Measurements from ENCODE around the gene CYP2A7.
A peak's percentile ranks its signal among the peaks of the same experiment; 100 is the strongest.
"Not testable (repeated sequence)": the region's sequence is repeated elsewhere in the genome, so short reads cannot be mapped to it uniquely, and the experiment has no call there.

The CYP2A7 gene

DNA sequence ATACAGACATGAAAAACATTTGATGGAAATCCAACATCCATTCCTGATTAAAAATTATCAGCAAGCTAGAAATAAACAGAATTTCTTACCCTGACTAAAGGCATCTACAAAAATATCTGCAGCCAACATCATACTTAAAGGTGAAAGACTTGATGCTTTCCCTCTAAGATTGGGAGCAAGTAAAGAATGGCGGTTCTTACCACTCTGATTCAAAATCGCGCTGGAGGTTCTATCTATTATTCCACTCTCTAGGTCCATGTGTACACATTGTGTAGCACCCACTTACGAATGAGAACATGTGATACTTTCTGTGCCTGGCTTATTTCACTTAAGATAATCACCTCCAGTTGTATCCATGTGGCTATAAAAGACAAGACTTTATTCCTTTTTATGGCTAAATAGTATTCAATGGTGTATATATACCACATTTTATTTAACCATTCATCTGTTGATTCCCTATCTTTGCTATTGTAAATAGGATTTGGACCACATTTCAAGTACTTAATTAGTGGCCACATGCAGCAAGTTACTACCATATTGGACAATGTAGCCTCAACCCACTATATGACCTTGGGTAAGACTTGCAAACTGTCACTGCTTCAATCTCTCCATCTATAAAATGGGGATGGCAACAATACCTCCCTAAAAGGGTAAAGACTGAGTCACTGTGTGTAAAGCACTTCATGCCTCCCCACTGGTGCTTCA is 38.4 kb upstream of the CYP2A7 start:
- no peak for DNase-seq (ENCODE audit: low read depth)
- TF ChIP-seq, protein P1, sequence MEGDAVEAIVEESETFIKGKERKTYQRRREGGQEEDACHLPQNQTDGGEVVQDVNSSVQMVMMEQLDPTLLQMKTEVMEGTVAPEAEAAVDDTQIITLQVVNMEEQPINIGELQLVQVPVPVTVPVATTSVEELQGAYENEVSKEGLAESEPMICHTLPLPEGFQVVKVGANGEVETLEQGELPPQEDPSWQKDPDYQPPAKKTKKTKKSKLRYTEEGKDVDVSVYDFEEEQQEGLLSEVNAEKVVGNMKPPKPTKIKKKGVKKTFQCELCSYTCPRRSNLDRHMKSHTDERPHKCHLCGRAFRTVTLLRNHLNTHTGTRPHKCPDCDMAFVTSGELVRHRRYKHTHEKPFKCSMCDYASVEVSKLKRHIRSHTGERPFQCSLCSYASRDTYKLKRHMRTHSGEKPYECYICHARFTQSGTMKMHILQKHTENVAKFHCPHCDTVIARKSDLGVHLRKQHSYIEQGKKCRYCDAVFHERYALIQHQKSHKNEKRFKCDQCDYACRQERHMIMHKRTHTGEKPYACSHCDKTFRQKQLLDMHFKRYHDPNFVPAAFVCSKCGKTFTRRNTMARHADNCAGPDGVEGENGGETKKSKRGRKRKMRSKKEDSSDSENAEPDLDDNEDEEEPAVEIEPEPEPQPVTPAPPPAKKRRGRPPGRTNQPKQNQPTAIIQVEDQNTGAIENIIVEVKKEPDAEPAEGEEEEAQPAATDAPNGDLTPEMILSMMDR (IDR thresholded peaks at IDR 0.05; ENCODE audit: control insufficient read depth, extremely low read depth, insufficient read depth), result no peak
- no peak overlapping the region for H3K4me3 ChIP-seq (ENCODE audit: low read depth, low read length)

DNA sequence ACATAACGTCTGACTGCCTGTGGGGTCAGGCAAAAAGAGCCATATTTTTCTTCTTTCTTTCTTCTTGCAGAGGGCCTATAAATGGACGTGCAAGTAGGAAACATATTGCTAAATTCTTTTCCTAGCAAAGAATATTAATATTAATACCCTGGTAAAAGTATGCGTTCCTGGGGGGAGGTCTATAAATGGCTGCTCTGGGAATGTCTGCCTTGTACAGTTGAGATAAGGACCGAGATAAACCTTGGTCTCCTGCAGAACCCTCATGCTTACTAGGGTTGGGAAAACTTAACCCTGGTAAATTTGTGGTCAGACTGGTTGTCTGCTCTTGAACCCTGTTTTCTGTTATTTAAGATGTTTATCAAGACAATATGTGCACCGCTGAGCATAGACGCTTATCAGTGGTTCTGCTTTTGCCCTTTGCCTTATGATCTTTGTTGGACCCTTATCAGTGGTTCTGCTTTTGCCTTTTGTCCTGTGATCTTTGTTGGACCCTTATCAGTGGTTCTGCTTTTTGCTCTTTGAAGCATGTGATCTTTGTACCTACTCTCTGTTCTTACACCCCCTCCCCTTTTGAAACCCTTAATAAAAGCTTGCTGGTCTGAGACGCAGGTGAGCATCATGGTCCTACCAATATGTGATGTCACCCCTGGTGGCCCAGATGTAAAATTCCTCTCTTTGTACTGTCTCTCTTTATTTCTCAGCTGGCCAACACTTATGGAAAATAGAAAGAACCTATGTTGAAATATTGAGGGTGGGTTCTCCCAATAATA is 37.7 kb upstream of the CYP2A7 start:
- H3K4me3 ChIP-seq (ENCODE audit: low read depth, low read length); DNase-seq (ENCODE audit: low read depth): not testable (repeated sequence)

DNA sequence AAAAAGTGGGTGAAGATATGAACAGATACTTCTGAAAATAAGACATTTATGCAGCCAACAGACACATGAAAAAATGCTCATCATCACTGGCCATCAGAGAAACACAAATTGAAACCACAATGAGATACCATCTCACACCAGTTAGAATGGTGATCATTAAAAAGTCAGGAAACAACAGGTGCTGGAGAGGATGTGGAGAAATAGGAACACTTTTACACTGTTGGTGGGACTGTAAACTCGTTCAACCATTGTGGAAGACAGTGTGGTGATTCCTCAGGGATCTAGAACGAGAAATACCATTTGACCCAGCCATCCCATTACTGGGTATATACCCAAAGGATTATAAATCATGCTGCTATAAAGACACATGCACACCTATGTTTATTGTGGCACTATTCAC is 36.3 kb upstream of the CYP2A7 start:
- not testable (repeated sequence) for DNase-seq (ENCODE audit: low read depth); H3K4me3 ChIP-seq (ENCODE audit: low read depth, low read length)

DNA sequence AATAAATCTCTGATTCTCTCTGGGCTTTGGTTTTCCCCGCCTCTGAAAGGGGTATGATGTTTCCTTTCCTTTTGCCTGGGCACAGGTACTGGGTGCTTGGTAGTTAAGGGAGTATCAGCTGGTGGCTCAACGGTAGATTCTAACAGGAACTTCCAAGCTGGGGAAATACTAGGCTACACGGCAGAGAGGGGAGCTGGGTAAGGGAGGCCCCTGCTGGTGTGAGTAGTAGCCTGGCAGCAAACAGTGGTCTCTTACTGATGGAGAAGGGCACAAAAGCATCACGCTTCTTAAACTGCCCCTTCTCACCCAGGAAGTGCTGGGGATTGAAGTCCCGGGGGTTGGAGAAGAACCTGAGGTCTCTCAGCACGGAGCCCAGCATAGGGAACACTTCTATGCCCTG is 26.9 kb upstream of the CYP2A7 start:
- no peak for DNase-seq (ENCODE audit: low read depth)
- TF ChIP-seq, protein P1 (IDR thresholded peaks at IDR 0.05; ENCODE audit: control insufficient read depth, extremely low read depth, insufficient read depth), result peak; percentile 31; the same call in 1 of the 2 replicates
- H3K4me3 ChIP-seq (ENCODE audit: low read depth, low read length), result no peak overlapping the region

DNA sequence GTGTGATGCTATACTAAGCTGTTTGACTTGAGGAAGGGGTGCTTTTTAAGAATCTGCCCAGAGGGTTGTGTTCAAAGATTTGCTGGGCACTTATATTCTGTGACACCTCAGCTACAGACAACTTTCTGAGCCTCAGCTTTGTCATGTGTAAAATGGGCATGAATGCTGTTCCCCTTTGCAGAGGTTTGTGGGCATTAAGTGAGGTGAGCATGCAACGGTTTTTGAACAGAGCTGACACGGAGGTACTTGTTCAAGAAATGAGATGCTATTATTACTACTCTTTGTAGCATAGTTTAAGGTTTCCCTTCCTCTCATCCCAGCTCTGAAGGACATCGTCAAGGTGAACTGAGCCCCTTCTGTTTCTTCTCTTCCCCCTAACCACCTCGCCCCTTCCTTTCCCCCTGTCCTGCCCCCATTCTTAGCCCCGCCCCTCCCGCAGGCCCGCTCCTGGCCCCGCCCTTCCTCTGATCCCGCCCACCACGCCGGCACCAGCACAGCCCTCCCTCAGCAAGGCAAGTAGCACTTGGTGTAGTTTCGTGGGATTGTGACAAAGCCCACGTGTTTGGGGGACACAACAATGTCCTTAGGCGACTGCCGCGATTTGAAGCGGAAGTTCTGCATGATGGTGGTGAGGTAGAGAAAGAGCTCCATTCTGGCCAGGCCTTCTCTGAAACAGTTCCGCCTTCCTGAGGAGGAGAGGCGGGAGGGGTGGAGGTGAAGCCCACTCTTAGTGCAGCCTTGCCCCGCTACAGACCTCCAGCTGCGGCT is 26.1 kb upstream of the CYP2A7 start:
- no peak overlapping the region for H3K4me3 ChIP-seq (ENCODE audit: low read depth, low read length)
- TF ChIP-seq, protein P1 (IDR thresholded peaks at IDR 0.05; ENCODE audit: control insufficient read depth, extremely low read depth, insufficient read depth), result no peak
- DNase-seq (ENCODE audit: low read depth), result no peak

DNA sequence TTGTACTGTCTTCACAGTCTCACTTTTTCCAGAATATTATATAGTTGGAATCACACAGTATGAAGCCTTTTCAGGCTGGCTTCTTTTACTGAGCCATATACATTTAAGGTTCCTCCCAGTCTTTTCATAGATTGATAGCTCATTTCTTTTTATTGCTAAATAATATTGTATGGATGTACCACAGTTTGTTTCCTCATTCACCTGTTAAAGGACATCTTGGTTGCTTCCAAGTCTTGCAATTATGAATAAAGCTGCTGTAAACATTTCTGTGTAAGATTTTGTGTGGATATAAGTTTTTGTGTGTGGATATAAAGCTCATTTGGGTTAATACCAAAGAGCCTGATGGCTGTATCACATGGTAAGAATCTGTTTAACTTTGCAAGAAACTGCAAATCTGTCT is 24.5 kb upstream of the CYP2A7 start:
- no peak overlapping the region for H3K4me3 ChIP-seq (ENCODE audit: low read depth, low read length)
- TF ChIP-seq, protein P1 (IDR thresholded peaks at IDR 0.05; ENCODE audit: control insufficient read depth, extremely low read depth, insufficient read depth), result no peak
- DNase-seq (ENCODE audit: low read depth), result no peak

DNA sequence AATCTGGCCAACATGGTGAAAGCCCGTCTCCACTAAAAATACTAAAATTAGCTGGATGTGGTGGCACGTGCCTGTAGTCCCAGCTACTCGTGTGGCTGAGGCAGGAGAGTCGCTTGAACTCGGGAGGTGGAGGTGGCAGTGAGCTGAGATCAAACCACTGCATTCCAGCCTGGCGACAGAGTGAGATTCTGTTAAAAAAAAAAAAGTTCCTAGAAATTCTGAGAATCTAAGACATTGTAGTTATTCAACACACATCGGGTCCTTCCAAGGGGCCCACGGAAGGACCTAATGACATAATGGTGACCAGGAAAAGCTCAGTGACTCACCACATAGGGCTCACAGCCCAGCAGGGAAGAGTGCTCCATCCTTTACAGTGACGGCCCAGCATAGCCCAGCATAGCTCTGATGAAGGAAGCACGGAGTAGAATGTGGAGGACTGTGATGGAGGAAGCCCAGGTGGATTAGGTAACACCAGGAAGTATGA is 22.7 kb upstream of the CYP2A7 start:
- H3K4me3 ChIP-seq (ENCODE audit: low read depth, low read length); DNase-seq (ENCODE audit: low read depth): not testable (repeated sequence)

DNA sequence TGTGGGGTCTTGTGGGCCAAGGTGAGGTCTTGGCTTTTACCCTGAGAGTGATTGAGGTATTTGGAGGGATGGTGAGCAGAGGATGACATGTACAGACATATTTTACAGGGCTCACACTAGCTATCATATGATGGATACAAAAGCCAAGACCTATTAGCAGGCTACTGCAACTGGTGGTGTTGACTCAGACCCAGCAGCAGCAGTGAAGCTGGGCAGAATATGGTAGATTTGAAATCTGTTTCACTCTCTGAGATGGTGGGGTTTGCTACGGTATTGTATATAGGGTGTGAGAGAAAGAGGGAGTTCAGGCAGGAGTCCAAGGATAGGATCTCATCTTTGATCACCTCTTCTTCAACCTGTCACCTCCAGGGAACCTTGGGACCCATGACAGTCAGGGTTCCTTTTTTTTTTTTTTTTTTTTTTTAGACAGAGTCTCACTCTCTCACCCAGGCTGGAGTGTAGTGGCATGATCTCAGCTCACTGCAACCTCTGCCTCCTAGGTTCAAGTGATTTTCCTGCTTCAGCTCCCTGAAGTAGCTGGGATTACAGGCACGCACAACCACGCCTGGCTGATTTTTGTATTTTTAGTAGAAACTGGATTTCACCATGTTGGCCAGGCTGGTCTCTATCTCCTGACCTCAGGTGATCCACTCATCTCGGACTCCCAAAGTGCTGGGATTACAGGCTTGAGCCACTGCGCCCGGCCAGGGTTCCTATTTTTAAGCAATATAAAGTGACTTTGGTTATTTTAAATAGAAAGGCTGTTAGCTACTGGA is 20.1 kb upstream of the CYP2A7 start:
- not testable (repeated sequence) for DNase-seq (ENCODE audit: low read depth)

DNA sequence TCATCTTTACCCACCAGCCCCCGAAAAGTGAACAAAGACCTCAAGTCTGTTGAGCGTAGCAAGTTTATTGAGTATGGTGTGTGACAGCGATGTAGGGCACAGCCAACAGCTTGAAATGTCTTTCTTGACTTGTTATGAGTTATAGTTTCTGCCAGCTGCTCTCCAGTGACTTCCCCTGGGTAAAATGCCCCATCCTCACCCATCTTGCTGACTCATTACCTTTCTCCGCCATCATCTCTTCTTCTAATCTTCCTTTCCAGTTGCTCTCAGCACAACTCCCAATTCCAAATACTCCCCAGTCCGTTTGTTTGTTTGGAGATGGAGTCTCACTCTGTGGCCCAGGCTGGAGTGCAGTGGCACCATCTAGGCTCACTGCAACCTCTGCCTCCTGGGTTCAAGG is 18.5 kb upstream of the CYP2A7 start:
- DNase-seq (ENCODE audit: low read depth); H3K4me3 ChIP-seq (ENCODE audit: low read depth, low read length): not testable (repeated sequence)

More for the DNA sequence above, 20.1 kb upstream of the CYP2A7 start:
- H3K4me3 ChIP-seq (ENCODE audit: low read depth, low read length), result not testable (repeated sequence)

DNA sequence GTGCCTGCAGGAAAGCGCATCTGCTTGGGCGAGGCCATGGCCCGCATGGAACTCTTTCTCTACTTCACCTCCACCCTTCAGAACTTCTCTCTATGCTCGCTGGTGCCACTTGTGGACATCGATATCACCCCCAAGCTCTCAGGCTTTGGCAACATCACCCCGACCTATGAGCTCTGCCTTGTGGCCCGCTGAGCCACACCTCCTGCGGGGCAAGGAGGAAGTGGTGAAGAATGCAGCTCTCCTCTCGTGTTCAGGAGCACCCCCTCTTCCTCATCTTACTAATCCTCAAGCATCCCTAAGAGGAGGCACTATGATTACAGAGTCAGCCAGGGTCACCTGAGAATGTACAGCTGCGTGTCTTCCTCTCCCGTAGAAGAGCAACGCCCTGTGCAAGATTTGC is 17.9 kb upstream of the CYP2A7 start:
- DNase-seq (ENCODE audit: low read depth); H3K4me3 ChIP-seq (ENCODE audit: low read depth, low read length): not testable (repeated sequence)

DNA sequence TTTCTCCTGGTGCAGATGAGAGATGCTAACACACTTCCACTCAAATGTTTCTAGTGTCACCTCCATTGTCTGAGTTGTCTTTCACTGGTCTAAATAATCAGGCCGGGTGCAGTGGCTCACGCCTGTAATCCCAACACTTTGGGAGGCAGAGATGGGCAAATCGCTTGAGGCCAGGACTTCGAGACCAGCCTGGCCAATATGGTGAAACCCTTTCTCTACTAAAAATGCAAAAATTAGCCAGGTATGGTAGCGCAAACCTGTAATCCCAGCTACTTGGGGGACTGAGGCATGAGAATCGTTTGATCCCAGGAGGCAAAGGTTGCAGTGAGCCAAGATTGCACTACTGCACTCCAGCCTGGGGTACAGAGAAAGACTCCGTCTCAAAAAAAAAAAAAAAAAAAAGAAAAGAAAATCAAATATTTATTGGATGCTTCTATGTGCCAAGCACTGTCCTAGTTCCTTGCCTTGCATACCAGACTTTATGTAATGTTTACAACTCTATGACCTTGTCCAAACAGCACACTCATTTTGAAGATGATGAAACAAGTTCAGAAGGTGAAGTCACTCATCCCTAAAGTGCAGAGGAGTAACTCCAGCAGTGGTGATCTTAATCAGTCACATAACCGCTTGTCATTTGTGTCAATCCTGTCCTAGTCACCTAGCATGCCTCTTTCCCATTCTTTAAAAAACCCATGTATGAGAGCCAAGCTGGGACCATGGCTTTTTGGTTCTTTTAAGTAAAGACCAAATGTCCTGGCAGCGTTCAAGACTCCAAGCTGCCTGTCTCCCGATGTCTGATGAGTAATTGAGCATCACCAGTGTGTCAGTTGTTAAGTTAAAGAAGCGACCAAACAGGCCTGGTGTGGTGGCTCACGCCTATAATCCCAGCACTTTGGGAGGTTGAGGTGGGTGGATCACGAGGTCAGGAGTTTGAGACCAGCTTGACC is 15.1 kb upstream of the CYP2A7 start:
- H3K4me3 ChIP-seq (ENCODE audit: low read depth, low read length), result not testable (repeated sequence)
- DNase-seq (ENCODE audit: low read depth), result peak; percentile 78
